ENCODE data around the gene CCNF.

Gene CCNF

DNA sequence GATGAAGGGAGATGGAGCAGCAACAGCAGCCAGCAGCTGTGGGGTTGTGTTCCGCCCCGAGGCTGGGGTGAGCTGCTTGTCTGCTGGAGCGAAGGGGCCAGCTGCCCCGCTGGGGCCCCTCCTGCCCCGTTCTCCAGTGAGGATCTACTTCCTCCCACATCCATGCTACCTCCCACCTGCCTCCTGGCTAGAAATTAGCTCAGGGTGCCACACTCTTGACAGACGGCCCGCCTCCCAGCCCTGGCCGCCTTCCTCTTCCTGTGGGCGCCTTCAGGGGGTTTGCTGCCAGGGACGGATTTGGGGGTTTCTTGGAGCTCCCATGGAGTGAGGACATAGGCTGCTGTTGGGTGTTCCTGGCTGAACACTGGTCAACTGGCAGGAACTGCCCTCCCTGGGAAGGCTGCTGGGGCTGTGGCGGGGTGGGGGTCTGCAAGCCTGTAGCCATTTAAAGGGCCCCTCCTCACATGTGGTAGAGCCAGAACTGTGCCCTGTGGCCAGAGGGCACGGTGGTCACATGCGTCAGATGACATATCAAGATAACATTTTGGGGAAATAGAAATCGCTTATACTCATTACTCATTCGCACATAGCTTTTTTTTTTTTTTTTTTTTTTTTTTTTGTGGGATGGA lies 58.8 kb downstream of the CCNF start:
- no peak for DNase-seq

DNA sequence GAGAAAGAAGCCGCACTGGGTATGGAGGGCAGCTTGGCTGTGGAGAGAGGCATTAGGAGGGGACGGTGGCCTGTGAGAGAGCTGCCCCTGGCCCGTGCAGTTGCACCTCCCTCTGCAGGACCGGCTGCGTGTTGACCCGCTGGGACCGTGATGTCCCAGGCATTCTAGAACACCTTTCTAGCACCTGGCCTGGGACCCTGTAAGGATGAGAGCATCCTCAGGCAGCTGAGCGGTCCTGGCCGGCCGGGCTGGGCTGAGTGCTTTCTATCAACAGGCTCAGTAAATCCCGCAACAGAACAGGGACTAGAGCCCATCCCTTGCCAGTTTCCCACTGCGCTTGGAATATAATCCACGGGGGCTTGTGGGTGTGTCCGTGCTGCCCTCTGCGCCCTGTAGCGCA lies 60.3 kb downstream of the CCNF start:
- no peak for DNase-seq

DNA sequence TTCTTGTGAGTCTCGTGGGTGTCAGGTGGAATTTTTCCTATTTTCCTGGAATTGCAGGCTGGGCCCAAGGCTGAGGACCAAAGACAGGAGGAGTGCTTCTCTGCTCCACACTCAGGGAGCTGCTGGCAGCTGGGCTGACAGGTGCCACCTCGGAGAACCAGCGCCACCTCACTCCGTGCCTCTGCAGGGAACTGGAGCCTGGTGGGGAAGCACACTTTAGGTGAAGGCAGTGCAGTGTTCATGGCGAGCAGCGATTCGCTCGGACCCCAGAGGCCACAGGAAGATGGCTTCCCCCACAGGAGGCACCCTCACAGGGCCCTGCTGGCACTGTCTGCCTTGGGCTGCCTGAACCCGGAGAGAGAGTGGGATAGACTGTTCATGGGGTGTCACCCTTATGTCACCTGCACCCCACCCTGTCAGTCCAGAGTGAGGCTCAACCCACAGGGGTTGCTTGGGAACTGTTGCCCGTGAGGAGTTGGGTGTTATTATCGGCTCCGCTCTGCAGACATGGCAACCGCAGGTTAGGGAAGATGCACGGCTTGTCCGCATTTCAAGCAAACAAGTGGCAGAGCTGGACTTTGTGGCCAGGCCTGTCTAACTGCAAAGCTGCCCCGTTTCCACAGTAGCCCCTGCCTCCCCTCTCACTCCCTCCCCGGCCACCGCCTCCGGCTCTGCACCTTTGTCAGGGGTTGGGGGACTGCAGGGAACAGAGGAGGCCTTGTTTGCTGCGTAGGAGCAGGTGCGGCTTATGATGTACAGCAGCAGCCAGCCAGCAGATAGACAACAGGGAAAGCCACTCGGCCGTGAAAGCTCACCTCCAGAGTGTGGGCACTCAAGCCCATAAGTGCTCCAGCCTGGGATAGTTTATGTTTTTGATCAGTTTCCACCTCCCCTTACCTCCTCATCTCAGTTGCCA lies 61.2 kb downstream of the CCNF start:
- DNase-seq: no peak

DNA sequence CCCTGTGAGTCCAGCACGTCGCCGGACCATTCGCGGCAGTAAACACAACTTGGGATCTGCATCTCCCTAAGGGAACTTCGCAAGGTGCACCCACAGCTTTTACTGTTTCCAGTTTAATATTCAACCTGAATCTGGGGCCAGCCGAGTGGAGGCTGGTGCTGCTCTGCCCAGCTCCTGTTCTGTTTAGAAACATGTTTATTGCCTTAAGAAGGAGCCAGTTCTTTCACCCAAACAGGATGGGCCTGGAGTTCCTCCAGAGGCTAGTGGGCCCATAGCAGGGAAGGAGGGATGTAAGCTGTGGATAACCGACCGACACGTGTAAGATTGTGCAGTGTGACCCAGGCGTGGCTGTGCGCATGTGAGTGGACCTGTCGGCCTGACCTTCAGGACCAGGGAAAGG lies 63.0 kb downstream of the CCNF start:
- no peak for DNase-seq

DNA sequence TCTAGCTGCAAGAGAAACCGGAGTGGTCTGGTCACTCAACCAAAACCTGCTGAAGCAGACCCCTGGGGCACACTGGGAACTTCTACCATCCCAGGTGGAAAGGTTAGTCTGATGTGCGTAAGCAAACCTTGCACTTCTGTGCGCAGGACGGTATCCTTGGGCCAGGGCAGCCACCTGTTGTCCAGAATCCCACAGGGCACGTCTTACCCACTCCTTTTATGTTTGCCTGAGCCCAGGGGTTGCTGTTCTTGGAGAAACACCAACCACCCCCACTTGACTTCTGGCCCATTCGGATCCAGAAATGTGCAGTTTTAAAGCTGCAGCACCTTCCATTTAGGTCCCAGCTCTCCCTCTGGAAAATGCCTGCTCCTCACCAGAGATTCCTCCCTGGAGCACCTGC lies 64.4 kb downstream of the CCNF start:
- DNase-seq: no peak

DNA sequence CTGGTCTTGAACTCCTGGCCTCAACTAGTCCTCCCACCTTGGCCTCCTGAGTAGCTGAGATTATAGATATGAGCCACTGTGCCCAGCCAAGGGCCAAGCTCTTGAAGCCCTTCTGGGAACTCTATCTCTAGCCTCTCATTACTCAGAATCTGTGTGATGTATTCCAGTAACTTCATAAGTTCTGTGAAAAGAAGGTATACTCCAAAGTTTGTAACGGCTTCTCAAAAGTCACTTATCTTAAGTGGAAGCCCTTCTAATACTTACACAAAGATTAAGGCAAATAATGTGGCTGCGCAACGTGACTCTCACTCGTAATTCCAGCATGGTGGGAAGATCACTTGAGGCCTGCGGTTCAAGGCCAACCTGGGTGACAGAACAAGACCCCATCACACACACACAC lies 65.4 kb downstream of the CCNF start:
- no peak for DNase-seq

DNA sequence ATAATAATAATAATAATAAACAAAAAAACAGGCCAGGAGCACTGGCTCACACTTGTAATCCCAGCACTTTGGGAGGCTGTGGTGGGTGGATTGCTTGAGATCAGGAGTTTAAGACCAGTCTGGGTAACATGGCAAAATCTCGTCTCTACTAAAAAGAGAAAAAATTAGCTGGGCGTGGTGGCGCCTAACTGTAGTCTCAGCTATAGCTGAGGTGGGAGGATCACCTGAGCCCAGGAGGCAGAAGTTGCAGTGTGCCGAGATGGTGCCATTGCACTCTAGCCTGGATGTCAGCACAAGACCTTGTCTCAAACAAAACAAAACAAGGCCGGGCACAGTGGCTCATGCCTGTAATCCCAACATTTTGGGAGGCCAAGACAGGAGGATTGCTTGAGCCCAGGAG lies 65.8 kb downstream of the CCNF start:
- no peak for DNase-seq

DNA sequence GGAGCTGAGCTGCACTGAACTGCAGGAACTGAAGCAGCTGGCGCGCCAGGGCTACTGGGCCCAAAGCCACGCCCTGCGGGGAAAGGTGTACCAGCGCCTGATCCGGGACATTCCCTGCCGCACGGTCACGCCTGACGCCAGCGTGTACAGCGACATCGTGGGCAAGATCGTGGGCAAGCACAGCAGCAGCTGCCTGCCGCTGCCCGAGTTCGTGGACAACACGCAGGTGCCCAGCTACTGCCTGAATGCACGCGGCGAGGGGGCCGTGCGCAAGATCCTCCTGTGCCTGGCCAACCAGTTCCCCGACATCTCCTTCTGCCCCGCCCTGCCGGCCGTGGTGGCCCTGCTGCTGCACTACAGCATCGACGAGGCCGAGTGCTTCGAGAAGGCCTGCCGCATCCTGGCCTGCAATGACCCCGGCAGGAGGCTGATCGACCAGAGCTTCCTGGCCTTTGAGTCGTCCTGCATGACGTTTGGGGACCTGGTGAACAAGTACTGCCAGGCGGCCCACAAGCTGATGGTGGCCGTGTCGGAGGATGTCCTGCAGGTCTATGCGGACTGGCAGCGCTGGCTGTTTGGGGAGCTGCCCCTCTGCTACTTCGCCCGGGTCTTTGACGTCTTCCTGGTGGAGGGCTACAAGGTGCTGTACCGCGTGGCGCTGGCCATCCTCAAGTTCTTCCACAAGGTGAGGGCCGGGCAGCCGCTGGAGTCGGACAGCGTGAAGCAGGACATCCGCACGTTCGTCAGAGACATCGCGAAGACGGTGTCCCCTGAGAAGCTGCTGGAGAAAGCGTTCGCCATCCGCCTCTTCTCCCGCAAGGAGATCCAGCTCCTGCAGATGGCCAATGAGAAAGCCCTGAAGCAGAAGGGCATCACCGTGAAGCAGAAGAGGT lies 67.2 kb downstream of the CCNF start:
- no peak for DNase-seq

DNA sequence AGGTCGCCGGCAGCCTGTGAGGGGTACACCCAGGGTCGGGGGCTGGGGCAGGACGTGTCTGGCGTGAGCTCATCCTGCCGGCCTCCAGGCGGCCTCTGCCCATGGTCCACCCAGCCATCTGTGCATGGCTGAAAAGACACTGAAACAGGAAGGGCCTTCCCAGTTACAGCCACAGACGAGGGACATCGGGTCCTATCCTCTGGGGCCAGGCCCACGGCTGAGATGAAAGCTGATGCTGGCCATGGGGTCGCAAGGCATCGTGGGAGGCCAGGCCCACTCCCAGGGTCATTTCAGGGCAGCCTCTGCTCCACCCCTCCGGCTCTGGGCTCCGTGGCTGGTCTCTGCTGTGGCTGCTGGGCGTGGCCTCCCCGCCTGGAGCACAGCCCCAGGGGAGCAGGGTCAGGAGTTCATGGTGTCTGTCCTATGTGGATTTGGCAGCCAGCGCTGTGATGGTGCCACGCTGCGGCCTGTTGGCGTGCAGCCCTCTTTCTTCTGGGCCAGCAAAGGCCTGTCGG lies 67.9 kb downstream of the CCNF start:
- DNase-seq: no peak

DNA sequence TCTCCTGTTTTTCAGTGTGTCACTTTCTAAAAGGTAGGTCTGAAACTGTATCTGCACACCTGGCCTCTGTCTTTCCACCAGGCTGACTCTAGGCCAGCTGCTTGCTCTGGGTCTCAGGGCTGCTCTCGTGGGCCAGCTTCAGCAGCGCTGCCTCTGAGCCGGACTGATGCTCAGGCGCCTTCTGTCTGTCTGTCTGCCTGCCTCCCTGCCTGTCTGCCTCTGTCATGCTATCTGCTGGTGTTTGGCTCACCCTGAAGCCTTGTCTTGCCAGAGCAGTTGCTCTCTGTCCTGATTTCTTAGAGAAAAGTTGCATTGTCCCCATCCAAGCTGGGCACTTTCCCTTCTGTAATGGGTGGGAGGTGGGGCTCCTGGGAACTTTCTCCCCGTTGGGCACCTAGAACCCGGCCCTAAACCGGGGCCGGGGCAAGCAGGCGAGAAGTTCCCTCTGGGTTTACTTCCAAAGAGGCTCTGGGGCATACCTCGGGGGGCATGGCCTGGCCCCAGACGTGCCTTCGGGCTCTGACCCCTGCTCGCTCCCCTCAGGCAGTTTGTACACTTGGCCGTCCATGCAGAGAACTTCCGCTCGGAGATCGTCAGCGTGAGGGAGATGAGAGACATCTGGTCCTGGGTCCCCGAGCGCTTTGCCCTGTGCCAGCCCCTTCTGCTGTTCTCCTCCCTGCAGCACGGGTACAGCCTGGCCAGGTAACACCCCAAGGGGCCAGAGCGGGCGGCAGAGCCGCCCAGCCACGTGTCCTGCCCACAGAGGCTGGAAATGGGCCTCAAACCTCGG lies 68.6 kb downstream of the CCNF start:
- no peak for DNase-seq

DNA sequence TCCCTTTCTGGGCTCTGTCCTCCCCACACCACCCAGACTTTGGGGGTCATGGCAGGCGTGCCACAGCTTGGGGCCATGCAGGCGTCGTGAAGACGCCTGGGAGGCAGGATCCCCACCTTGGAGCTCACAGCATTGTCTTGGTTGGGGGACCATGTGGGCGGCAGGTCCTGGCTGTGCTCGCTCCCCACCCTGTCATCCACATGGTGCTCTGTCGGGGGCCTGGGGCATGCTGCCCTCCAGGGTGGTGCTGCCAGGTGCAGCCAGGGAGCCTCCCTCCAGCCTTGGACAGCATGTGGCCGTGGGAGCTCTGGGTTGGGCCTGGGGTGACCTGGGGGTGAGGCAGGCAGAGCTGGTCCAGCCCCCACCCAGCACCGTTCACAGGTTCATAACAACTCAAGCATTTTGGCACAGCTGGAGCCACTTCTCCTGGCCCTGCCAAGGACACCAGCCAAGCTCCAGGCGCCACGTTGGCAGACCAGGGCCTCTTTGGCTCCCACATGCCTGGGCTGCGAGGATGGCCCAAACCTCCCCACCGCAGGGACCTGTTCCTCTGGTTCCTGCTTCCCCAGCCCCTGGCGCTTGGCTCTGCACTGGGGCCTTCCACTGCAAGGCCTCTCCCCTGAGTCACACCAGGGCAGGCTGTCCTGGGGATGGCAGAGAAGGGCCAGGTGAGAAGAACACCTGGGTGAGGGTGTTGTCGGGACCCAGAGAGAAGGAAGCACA lies 69.4 kb downstream of the CCNF start:
- no peak for DNase-seq

DNA sequence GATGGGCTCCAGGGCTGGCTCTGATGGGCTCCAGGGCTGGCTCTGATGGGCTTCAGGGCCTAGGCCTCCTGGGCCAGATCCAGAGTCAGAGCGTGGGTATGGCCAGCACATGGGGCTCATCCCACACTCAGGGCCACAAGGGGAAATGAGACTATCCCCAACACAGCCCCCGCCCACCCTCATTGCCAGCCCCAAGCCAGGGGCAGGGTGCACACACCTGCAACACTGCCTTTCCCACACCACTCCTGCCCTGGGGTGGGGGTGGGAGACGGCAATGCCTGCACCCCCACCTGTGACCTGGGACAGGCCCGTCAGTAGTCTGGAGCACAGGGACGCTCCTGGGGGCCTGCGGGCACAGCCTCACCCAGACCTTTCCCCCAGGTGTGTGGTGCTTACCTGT lies 70.2 kb downstream of the CCNF start:
- DNase-seq: no peak

DNA sequence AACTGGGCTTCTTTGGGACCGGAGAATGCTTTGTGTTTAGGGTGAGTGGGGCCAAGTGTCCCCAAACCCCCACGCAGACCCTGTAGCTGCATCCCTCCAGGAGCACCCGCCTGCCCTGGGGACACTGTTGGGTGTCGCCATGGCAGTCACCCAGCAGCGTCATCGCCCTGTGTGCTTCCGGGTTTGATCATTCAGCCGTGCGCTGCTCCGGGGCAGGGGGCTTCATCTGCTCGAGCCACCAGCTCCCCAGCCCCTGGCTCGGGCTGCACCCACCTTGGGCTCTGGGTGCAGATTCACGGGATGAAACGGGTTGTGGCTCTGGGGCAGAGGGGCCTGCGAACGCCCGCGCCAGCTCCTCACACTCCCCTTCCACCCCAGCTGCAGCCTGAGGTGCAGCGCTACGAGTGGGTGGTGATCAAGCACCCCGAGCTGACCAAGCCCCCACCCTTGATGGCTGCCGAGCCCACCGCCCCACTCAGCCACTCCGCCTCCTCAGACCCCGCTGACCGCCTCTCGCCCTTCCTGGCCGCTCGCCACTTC lies 70.7 kb downstream of the CCNF start:
- DNase-seq: no peak

DNA sequence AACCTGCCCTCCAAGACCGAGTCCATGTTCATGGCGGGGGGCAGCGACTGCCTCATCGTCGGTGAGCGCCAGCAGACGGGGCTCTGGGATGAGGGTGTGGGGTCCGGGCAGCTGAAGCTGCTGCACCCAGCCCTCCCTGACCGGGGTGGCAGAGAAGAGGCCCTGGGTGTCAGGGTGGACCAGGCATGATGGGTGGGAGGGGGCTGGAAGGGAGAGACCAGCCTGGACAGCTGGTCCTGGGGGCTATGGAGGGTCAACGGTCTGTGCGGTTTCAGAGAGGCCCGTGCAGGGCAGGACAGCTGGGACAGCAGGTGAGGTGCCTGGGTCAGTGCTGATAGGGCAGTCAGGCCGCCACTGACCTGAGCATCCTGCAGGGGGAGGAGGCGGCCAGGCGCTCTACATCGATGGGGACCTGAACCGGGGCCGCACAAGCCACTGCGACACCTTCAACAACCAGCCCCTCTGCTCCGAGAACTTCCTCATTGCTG lies 71.2 kb downstream of the CCNF start:
- no peak for DNase-seq

DNA sequence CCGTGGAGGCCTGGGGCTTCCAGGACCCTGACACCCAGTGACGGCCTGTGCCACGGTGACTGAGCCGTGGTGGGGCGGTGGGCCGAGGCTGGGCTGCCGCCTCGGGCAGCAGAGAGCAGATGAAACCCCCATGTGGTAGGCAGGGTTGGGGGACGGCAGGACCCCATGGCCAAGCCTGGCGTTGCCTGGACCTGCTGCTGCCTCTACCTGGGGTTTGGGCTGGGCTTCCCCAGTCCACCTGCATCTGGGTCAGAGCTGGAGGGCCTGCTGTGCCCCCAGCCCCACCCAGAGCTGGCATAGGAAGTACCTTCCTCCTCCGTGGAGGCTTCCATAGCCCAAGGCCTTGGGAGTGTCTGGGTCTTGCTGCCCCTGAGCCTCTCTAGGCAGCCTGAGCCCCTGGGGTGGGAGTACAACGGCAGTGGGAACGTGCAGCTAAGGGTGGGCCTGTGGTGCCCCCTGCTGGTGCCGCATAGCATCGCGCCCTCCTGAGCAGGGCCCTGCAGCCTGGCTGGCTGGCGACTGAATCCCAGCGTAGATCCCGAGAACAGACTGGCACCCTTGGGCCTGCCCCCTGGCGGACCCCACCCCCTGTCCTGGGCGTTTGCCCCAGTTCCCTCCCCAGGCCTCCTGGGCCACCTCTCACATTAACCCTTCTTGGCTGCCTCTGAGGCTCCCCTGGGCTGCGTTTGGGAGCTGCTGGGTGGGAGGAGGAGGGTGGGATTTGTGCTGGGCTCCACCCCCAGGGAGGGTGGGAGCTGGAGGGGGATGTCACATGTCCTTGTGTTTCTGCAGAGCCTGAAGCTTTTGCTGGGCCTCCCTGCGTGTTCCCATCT lies 71.9 kb downstream of the CCNF start:
- DNase-seq: no peak

DNA sequence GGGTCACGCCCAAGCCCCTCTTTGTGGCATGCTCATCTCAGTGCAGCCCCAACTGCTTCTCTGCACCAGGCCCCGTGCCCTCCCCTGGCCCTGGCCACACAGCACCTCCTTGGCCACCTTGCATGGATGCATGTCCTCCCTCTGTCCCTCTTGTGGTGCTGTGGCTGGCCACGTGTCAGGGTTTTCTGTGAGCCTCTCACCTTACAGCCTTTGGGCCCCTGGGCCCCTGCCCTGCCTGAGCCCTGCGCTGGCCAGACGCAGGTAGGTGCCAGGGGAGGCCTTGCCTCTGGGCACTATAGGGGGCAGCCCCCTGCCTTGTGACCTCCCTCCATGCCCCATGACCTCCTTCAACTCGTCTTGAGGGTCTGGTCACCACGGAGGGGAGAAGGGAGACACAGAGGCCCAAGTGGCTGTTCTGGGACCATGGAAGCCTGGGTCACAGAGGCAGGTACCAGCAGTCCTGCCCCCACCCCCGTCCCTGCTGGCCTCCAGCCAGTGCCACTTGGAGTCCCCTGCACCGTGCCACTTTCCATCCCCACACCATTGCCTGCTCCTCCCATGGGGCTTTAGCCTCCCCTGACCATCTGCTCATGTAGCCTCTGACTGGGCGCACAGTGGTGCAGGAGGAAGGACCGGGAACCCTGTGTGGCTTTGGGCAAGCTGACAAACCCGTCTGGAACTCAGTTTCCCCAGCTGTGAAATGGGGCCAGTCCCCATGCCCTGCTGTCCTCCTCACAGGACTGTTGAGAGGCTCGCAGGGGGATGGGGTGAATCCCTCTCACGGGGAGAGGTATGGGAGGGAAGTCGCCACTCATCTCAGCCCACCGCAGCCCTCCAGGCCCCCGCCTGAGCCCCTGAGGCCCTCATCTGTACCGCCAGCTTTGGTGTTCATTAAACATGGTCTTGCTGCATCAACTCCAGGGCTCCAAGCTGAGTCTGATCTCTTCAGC lies 73.0 kb downstream of the CCNF start:
- DNase-seq: no peak

DNA sequence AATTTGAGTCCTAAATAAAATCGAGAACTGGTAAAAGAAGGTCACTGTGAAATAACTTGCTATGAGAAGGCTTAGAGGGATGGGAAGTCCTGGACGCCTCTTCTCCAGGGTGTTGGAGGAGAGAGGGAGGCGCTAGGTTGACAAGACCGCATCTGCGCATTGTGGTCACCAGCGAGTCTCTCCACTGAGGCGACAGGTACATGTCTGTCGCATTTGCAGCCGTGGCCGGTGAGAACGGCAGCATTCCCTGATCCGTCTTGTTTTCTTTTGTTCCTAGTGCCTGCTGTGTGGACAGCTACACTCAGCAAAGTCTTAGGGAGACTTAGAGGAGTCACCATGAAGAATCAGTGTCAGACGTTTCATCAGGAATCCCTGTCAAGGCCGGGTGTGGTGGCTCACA lies 76.4 kb downstream of the CCNF start:
- DNase-seq: no peak

DNA sequence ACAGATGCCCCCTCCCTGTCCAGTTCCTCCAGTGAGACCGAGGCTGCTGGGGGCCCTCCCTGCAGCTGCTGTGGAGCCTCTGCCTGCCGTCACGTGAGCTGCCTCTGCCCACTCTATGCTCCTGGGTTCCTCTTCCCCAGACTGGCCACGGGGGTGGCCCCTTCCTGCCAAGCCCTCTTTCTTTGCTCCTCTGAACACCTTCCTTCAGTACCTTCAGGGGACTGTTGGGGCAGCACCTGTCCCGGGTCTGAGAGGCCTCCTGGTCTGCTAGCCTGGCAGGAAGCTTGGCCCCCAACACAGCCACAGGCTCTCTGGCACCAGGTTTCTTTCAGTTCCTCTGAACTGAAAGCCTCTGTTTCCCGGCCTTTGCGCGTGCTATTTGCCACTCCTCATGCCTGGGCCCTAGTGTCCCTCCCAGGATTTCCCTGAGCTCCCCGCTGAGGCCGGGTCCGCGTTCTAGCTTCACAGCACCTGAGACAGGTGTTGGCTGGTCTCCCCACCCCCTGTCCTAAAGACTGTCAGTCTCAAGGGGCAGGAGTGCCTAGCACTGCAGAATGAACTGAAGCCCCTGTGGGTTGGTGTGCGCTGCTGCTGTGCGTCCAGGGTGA lies 77.9 kb downstream of the CCNF start:
- DNase-seq: no peak

DNA sequence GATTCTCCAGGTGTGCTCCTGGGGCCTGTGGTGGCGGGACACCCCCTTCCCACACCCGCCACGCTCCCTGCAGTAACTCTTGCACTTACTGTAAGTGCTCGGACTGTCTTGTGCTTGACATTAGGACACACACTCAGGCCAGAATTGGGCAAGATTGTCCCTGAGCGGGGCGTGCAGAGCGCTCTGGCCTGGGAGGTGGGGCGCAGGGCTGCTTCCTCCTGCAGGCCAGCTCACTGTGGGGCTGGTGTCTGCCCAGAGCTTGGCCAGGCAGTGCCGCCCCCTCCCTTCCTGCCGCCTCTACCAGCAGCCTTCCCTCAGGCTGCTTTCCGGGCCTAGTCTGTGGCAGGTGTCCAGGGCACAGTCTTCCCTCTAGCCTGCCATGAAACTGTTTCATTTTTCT lies 78.4 kb downstream of the CCNF start:
- DNase-seq: no peak

Data from amniotic stem cell (primary cell).